Measurements from ENCODE around the gene ABCC2.

DNA sequence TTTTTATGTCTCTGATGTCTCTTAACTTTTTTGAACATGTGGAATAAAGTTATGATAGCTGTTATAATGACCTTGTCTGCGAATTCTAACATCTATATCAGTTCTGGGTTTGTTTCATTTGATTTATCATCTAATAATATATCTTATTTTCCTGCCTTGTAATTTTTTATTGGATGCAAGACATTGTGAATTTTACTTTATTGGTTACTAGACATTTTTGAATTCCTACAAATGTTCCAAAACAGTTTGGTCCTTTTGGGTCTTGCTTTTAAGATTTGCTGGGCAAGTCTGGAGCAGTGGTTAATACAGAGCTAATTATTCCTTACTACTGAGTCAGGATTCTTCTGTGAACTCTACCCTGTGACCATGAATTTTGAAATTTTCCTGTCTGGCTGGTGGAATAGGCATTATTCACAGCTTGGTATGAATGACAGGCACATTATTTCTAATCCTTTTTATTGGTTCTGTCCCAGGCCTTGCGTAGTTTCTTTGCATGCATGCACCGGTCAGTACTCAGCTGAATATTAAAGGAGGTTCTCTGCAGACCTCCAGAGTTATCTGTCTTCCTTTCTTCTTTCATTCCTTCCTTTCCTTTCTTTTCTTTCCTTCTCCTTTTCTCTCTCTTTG, 41.4 kb upstream of the ABCC2 start:
- TF ChIP-seq POLR2AphosphoS5 (IDR thresholded peaks at IDR 0.05) (no peak), SMC3 (conservative IDR thresholded peaks at IDR 0.05; ENCODE audit: poor library complexity) (no peak)
- TF ChIP-seq, protein P1, sequence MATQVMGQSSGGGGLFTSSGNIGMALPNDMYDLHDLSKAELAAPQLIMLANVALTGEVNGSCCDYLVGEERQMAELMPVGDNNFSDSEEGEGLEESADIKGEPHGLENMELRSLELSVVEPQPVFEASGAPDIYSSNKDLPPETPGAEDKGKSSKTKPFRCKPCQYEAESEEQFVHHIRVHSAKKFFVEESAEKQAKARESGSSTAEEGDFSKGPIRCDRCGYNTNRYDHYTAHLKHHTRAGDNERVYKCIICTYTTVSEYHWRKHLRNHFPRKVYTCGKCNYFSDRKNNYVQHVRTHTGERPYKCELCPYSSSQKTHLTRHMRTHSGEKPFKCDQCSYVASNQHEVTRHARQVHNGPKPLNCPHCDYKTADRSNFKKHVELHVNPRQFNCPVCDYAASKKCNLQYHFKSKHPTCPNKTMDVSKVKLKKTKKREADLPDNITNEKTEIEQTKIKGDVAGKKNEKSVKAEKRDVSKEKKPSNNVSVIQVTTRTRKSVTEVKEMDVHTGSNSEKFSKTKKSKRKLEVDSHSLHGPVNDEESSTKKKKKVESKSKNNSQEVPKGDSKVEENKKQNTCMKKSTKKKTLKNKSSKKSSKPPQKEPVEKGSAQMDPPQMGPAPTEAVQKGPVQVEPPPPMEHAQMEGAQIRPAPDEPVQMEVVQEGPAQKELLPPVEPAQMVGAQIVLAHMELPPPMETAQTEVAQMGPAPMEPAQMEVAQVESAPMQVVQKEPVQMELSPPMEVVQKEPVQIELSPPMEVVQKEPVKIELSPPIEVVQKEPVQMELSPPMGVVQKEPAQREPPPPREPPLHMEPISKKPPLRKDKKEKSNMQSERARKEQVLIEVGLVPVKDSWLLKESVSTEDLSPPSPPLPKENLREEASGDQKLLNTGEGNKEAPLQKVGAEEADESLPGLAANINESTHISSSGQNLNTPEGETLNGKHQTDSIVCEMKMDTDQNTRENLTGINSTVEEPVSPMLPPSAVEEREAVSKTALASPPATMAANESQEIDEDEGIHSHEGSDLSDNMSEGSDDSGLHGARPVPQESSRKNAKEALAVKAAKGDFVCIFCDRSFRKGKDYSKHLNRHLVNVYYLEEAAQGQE (IDR thresholded peaks at IDR 0.05; ENCODE audit: borderline replicate concordance): no peak
- TF ChIP-seq, protein P2, sequence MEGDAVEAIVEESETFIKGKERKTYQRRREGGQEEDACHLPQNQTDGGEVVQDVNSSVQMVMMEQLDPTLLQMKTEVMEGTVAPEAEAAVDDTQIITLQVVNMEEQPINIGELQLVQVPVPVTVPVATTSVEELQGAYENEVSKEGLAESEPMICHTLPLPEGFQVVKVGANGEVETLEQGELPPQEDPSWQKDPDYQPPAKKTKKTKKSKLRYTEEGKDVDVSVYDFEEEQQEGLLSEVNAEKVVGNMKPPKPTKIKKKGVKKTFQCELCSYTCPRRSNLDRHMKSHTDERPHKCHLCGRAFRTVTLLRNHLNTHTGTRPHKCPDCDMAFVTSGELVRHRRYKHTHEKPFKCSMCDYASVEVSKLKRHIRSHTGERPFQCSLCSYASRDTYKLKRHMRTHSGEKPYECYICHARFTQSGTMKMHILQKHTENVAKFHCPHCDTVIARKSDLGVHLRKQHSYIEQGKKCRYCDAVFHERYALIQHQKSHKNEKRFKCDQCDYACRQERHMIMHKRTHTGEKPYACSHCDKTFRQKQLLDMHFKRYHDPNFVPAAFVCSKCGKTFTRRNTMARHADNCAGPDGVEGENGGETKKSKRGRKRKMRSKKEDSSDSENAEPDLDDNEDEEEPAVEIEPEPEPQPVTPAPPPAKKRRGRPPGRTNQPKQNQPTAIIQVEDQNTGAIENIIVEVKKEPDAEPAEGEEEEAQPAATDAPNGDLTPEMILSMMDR (IDR thresholded peaks at IDR 0.05; ENCODE audit: poor library complexity, severe bottlenecking): no peak
